AG09319 (cell line): ENCODE measurements around the gene SYT4.

Source experiments
- DNase-seq: peaks from one replicate; pipeline ENCODE4 v3.0.0-alpha.2; 2010; ENCODE audit warnings: low read depth; ENCODE audit errors: extremely low read depth
- CTCF ChIP-seq: IDR thresholded peaks from 2 replicates; pipeline ENCODE4 v1.5.1; 2011; ENCODE audit warnings: low read depth, mild to moderate bottlenecking, inconsistent platforms, low read length, moderate library complexity

The SYT4 gene

GRCh38 chr18:43279015-43279744 is 1.9 kb upstream of the SYT4 start:
- no peak for DNase-seq
- no peak for TF ChIP-seq CTCF

- no peak for DNase-seq
- no peak for TF ChIP-seq CTCF
Observed at GRCh38 chr18:43278355-43278754, 1.1 kb upstream of the SYT4 start.

- TF ChIP-seq CTCF = no peak
- no peak for DNase-seq
Observed at GRCh38 chr18:43276491-43276890, 799 bp downstream of the SYT4 start.

GRCh38 chr18:43275546-43275945 is 1.7 kb downstream of the SYT4 start:
- no peak for TF ChIP-seq CTCF
- no peak for DNase-seq

- no peak for DNase-seq
Observed at GRCh38 chr18:43274526-43274925, 2.8 kb downstream of the SYT4 start.

GRCh38 chr18:43271593-43272432 is 5.5 kb downstream of the SYT4 start:
- TF ChIP-seq CTCF = peak; percentile 71
- DNase-seq = peak; percentile 18

More at GRCh38 chr18:43274526-43274925, 2.8 kb downstream of the SYT4 start:
- TF ChIP-seq CTCF = no peak

- no peak for DNase-seq
- TF ChIP-seq CTCF = no peak
Observed at GRCh38 chr18:43267818-43268217, 9.5 kb downstream of the SYT4 start.
